NCI-H2227 treated with DMSO at 0.1 percent for 48 hours (cell line): ENCODE results near the gene HSP90AB1.

Experiments used
- DNase-seq: peaks from one replicate; lab custom pipeline; 2025; lab: John Stamatoyannopoulos, UW

HSP90AB1 gene

DNA sequence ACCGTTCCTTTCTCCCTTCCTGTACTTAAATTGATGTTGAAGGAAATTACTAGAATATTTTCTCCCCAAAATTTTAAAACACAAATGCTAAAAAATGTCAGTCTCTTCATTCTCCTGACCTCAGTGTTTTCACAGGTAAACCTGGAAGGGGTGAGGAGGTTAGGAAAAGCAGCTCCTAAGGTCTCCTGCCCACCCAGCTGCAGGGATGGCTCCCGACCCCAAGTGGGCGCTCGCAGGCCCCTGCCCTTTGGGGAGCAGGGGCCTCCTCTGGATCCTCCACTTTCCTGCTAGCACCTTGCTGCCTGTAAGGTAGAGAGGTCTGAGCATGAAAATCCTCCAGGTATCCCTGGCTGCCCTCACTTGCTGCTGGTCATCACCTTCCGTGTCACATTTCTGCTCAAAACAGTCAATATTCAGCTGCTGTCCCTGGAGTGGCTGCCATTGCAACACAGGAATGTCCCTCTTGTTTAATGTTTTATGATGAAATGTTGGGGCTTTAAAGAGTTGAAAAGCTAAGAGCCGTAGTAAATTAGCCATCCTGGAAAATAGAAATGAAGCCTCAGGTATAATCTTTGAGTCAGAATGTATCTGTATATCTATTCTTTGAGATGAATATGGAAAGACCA lies 10.9 kb upstream of the HSP90AB1 start:
- no peak for DNase-seq

DNA sequence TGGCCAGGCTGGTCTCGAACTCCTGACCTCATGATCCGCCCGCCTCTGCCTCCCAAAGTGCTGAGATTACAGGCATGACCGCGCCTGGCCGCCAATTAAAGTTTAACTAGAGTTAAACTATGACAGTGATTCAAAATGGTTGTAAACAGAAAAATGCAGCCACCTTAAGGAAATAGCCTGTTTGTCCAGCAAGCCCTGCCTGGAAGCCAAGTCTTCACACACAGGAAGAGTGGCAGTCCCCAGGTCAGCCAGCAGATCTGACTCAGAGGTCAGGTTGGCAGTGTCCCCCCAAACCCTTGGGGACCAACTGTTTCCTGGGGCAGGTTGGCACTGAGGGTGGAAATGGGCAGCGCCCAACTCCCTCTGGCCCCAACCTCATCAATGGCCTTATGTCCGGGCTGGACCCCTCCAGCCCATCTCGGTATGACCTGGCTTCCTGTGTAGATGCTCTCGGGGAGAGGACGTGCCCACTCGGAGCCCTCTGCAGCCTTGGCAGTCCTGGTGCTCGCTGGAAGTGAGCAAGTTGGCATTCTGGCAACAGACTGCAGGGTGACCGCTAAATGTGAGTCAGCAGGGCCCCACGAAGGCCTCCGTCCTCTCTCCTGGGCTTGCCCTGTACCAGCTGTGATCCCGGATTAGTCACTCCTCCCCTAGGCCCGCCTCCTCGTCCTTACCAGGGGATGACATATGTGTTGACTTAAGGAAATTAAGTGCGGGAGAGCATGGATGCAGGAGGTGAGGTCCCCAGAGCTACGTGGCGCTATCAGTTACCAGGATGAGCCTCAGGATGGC lies 9.7 kb upstream of the HSP90AB1 start:
- peak; percentile 65 for DNase-seq

DNA sequence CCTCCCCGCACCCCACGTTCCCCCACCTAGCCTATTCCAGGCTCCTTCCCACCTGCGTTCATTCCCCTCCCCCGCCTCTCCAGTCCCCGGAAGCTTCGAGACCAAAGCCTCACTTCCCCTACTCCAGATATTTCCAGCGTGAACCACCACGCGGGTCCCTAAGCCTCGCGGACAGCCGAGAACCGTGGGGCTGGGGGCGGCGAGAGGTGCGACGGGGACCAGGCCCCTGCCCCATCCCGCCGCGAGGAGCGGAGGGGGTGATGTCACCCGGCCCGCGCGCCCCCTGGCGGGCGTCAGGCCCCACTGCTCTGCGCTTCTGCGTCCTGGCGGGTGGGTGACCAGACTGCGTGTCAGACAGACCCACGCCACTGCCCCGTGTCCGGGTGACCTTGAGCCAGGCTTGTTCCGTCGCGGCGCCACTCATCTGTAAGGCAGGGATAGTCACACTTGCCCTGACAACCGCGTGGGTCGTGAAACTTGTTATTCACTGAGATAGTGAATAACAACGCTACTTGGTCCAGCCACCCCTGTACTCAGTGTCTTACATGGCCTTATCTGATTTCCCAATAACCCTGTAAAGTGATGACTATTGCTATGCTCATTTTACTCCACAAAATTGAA lies 9.0 kb upstream of the HSP90AB1 start:
- peak; percentile 59 for DNase-seq

DNA sequence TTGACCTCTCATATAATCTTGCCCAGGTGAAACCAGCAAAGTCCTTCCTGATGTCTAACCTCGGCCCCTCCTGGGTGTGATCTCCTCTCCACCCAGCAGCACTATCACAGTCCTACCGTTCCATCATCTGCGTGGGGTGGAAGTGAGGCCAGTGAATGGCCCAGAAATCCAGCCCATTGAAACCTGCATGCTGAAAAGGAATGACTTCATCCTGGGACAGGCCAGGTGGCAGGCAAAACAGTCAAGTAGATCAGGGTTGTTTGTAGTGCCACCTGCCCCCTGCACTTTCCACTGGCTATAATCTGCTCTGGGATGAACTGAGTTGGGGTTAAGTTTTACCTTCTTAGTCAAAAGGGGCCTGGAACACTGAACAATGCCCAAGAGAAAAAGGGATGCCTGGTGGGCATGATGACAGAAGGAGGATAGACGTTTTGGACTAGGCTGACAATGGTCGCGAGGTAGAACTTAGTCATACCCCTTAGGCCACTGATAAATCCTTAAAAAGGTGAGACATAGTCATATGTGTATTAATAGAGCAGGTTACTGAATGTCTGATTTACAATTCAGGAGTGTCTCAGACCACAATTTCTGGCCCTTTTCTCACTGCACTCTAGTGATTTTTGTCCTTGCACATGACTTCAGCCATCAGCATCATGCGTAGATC lies 8.1 kb upstream of the HSP90AB1 start:
- no peak for DNase-seq

DNA sequence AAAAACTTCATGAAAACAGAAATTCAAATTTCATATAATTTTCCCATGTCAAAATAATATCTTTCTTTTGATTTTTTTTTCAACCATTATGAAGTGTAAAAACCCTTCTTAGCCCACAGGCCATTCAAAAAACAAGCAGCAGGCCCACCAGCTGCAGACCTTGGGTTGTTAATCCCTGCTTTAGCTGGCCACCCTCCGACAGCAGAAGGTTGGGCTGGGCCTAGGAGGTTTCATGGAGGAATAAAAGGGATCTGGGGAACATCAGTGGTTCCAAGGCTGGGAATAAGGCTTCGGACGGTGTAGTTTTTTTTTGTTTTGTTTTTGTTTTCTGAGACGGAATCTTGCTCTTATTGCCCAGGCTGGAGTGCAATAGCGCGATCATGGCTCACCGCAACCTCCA lies 3.6 kb upstream of the HSP90AB1 start:
- no peak for DNase-seq

DNA sequence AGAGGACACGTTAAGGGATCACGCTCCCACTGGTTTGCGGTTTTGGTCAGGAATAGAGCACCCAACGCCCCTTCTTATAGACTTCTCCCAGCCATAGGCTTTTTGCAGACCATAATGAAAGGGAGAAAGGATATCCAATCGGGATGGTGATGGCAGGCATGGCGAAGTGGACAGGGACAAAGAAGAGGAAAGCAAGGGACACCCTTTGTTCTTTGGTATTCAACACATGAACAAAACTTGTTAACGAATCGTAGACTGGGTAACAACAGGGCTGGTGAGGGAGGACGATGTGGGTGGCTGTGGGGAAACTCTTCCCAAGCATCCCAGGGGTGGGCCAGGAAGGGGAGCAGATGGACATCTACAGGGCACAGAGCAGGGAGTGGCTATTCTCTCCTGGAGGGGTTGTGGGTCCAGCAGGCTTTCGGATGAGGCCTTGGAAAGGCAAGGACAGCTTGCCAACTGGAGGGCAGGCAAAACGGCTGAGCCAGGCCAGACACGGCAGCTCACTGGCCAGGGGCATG lies 1.4 kb upstream of the HSP90AB1 start:
- DNase-seq = no peak

DNA sequence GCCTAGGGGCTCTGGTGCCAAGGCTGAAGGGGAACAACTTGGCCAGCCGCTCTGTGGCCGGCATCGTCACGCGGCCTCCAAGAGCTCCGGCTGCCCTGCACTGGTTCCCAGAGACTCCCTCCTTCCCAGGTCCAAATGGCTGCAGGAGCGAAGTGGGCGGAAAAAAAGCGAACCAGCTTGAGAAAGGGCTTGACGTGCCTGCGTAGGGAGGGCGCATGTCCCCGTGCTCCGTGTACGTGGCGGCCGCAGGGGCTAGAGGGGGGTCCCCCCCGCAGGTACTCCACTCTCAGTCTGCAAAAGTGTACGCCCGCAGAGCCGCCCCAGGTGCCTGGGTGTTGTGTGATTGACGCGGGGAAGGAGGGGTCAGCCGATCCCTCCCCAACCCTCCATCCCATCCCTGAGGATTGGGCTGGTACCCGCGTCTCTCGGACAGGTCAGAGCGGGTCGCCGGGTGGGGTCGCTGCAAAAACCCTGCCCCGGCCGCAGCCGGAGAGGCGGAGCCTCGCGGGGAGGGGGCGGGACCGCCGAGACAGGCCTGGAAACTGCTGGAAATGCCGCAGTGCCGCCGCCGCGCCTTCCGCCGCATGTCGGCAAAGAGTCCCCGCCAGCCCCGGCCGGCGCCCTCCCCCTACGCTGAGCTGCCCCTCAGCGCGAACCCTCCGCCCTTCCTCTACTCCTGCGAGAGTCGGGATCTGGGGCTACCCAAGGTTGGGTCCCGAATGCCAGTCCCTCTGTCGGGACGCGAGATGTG lies 814 bp upstream of the HSP90AB1 start:
- peak; percentile 76 for DNase-seq

DNA sequence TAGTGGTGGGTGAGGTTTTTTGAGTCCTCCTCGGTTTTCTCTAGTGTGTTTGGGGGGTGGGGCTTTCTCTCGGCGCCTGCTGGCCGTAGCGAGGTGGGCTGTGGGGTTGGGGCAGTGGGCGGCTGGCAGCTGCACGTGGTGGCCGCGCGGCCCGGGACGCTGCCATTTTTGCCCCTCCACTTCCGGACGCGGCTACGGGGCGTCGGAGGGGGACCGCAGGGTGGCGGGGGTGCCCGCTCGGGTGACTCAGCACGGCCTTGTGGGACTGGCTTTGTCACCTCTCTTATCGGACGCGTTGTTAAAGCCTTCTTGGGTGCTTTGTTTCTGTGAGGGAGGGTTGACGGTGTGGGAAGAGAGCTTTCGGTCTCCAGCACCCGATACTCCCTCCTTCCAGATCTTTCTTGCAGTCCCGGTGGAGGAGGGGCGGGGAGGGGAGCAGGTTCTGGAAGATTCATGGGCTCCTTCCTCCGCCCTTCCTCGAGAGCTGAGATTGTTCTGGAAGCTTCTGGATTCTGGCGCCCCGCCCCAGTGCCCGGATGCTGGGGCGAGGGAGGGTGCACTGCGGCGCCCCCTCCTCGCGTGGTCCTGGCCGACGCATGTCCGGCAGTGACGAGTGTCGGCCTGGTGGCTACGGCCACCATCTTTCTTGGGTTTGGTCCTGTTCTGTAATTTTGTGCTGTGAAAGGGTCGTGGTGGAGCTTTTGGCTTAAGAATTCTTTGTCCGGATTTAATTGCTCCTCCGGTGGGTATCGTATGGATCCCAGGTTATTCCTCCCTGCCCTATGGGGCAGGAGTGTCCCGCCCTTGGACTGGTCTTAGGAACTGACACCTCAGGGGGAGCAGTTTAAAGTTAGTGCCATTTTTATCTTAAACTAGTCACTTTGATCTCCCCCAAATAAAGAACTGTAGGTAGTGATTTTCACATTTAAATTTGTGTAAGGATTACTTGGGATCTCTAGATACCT lies 719 bp downstream of the HSP90AB1 start:
- no peak for DNase-seq

DNA sequence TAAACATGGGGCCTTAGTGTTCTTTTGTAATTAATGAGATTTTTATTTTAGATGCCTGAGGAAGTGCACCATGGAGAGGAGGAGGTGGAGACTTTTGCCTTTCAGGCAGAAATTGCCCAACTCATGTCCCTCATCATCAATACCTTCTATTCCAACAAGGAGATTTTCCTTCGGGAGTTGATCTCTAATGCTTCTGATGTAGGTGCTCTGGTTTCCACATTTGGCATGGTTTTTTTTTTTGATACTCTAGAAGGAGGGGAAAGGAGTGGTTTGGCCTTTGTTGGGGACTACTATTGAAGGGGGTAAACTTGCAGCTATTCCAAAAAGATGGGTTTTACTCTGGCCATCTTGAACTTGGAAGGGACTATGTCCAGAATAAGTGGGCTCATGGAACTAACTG lies 1.7 kb downstream of the HSP90AB1 start:
- no peak for DNase-seq

DNA sequence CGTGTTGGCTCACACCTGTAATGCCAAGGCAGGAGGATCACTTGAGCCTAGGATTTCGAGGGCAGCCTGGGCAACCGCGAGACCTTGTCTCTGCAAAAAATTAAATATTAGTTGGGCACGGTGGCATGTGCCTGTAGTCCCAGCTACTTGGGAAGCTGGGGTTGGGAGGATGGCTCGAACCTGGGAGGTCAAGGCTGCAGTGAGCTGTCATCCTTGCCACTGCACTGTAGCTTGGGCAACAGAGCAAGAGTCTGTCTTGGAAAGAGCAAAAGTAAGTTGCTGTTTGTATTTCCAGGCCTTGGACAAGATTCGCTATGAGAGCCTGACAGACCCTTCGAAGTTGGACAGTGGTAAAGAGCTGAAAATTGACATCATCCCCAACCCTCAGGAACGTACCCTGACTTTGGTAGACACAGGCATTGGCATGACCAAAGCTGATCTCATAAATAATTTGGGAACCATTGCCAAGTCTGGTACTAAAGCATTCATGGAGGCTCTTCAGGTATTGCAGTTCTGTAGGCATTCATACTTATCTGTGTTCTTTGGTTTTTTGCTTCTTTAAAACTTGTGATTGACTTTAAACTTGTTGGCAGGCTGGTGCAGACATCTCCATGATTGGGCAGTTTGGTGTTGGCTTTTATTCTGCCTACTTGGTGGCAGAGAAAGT lies 2.3 kb downstream of the HSP90AB1 start:
- no peak for DNase-seq

DNA sequence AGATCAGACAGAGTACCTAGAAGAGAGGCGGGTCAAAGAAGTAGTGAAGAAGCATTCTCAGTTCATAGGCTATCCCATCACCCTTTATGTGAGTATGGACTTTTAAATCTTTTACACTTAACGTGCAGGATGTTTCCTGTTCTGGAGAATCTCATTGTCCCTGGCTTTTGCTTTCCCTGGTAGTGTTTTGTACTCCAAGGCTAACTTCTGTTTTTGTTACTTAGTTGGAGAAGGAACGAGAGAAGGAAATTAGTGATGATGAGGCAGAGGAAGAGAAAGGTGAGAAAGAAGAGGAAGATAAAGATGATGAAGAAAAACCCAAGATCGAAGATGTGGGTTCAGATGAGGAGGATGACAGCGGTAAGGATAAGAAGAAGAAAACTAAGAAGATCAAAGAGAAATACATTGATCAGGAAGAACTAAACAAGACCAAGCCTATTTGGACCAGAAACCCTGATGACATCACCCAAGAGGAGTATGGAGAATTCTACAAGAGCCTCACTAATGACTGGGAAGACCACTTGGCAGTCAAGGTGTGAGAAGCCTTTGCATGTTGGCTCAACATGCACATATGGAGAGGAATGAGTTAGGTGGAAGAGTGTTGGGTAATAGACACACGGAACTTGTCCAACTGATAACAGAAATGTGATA lies 3.3 kb downstream of the HSP90AB1 start:
- DNase-seq = no peak

DNA sequence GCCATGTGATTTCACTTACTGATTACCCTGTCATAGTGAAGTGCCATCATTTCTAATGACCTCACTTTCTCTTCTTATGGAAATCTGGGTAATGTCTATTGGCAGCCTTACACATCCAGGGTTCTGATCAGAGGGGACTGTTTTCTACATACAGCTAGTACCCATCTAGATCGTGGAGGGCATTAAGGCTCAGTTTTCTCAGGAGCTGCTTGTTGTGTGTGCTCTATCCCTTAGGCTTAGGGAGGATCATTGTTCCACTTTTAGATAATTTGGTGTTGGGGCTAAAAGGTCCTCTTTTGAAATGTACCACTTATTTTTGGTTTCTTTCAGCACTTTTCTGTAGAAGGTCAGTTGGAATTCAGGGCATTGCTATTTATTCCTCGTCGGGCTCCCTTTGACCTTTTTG lies 3.8 kb downstream of the HSP90AB1 start:
- DNase-seq = no peak

DNA sequence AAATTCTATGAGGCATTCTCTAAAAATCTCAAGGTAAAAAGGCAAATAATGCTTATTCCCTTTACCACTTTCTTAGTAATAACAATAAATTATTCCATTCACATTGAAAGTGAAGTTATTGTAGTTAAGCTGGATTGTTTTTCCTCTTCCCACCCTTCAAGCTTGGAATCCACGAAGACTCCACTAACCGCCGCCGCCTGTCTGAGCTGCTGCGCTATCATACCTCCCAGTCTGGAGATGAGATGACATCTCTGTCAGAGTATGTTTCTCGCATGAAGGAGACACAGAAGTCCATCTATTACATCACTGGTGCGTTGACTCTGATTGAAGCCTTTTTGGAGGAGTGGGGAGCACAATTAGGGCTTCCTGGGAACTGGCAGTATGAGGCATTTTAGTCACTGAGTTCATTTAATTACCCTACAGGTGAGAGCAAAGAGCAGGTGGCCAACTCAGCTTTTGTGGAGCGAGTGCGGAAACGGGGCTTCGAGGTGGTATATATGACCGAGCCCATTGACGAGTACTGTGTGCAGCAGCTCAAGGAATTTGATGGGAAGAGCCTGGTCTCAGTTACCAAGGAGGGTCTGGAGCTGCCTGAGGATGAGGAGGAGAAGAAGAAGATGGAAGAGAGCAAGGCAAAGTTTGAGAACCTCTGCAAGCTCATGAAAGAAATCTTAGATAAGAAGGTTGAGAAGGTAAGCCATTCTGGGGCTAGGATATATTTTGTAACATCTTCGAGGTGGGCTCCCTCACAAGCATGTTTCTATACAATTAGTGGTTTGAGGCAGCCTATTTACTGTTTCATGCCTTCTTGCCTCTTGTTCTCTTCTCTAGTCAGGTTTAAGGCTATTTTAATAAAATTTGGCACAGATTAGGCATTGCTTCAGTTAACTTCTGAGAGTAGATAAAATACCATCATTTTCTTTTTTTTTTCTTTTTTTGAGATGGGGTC lies 4.9 kb downstream of the HSP90AB1 start:
- DNase-seq = no peak

DNA sequence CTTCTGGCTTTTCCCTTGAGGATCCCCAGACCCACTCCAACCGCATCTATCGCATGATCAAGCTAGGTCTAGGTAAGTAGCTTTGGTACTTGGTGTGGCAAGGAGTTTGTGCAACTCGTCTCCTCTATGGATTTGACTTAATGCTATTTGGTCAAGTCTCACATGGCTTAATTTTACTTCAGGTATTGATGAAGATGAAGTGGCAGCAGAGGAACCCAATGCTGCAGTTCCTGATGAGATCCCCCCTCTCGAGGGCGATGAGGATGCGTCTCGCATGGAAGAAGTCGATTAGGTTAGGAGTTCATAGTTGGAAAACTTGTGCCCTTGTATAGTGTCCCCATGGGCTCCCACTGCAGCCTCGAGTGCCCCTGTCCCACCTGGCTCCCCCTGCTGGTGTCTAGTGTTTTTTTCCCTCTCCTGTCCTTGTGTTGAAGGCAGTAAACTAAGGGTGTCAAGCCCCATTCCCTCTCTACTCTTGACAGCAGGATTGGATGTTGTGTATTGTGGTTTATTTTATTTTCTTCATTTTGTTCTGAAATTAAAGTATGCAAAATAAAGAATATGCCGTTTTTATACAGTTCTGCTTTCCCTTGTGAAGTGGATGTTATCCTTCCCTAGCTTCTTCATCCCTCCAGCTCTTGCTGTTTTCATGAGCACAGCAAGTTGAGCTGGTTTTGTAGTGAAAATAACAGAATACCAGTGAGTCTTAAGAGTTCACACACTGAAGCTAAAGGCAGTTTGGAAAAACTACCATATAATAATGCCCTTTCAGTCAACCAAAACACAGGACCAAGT lies 6.6 kb downstream of the HSP90AB1 start:
- DNase-seq = no peak

DNA sequence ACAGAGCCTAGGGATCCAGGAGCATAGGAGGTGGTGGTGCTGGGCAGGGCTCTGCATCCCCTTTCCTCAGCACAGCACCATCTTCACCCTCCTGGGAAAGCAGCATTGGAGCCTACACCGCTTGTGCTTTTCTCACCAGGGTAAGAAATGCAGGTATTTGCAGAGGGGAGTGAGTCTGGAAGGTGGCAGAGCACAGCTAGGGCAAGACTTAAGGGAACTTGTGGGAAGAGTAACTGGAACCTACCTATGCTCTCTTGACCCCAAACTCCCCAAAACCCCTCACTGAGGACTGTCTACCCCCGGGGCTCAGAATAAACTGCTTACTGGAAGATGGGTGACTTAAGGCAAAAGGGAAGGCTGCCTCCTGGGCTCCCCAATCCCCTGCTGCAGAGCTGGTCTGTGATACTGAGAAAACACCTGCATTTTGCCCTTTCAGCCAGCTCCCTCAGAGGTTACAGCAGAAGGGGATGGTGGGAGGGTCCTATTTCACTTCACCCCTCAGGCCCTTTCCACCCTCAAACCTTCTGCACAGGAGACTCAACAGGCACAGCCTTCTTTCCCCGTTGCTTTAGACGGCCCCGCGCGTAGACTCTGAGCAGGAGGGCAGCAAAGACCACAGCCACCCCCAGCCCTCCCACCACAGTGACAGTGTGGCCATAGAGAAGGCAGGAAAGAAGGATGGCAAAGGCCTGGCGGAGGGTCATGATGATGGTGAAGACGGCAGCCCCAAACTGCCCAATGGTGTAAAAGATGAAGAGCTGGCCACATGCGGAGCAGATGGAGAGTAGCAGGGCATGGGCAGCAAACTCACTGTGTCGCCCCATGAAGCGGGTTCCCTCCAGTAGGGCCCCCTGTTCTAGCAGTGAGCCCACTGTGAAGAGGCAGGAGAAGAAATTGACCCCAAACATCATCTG lies 7.5 kb downstream of the HSP90AB1 start:
- DNase-seq = no peak

DNA sequence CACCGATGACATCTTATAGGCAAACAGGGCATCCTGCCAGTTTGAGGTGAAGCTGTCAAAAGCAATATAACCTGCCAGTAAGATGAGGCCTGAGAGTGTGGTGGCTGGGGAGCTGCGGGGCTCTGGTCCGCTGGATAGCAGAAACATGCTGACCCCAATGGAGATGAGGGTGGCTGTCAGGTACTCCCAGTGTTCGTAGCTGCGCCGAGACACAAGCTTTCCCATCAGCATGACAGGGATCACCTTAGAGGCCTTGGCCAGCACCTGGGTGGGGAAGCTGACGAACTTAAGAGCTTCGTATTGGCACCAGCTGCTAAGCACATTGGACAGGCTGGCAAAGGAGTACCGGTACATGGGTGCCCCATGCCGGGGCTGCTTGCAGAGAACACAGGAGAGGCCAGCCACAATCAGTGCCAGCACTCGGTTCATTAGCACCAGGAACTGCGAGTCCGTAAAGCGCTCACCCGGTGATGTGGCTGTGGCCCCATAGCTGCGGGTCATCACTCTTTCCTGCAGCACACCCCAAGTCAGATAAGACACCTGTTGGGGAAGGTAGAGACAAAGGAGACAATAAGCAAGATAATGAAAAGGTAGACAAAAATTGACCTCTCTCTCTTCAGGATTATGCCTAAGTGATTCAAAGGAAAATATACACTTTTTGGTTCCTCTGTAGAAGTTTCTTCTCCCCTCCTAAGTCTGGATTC lies 8.4 kb downstream of the HSP90AB1 start:
- DNase-seq = no peak
